Neural progenitor cell (in vitro differentiated cells): Measurements from ENCODE around the gene CGREF1.

Source experiments
- CTCF ChIP-seq: fragments of 200-600 bp; sonication (generic); IDR thresholded peaks from 2 replicates; pipeline ENCODE4 v1.5.1; 2017; ENCODE audit warnings: antibody characterized with exemption, mild to moderate bottlenecking
- EZH2 ChIP-seq: fragments of 200-600 bp; sonication (generic); IDR thresholded peaks from 2 replicates; pipeline ENCODE4 v1.6.1; 2017; ENCODE audit warnings: antibody characterized with exemption, mild to moderate bottlenecking, moderate library complexity

GRCh38 chr2:27080140-27080469 lies 38.8 kb downstream of the CGREF1 start:
- TF ChIP-seq EZH2 (no peak), CTCF (no peak)
